Measurements from ENCODE around the gene TF. TPM values are rescaled to one million over a fixed set of nuclear protein-coding genes. Genes with fewer than 3 reads are reported as not detected.
"Not testable (repeated sequence)": the region's sequence is repeated elsewhere in the genome, so short reads cannot be mapped to it uniquely, and the experiment has no call there.

TF gene
- total and polyA plus RNA-seq, 10 of the 15 experiments (the other 5 are each of a cell fraction or from before 2014, with no cell fraction given), result under 0.01 to 8.9 (median 0.05) TPM; not detected in 1

DNA sequence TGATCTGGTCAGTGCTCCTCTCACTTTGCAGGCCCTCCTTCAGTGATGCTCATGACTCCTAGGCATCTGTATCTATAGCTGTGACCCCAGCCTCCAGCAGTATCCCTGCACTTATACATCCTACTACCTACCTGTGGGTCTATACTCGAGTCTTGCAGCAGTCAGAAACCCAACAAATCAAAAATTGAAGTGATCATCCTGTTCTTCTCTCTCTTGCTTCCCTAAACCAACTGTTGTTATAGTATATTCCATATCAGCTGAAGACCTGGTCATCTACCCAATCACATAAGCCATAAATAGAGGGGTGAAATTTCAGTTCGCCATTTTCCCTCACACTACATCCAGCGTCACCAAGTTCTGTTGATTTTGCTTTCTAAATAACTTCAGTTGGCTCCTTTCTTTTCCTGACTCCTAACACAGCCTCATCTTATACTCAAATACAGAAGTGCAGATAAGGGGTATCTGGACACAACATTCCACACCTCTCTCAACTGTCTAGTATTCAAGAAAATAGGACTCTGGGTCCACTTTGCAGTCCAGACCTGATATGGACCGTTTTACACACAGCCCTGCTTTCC is 33.5 kb downstream of the TF start:
- peaks cover 0 to 1% of the 10 kb centered on the region in 2 experiments; a peak in 1 of 4 replicates for H3K27me3 ChIP-seq (replicated peaks in 1 of 2; ENCODE audit: control insufficient read depth in 2 of 2, insufficient read depth in 2 of 2, low read length in 1 of 2)
- ChIA-PET SMC1A (ENCODE audit: uncharacterized antibody, unreplicated experiment) (no interaction called here), CTCF (interaction anchor here (1.7 kb wide), 1 partner anchor 38 kb away, joined by 3 read pairs; no protein-coding TSS in a partner anchor), POLR2A (no interaction called here), RAD21 (ENCODE audit: unreplicated experiment) (no interaction called here)
- no peaks in the 10 kb centered on the region for H3K4me1 ChIP-seq (ENCODE audit: control insufficient read depth, insufficient read depth, low read length)
- no peak overlapping the region for H3K9ac ChIP-seq (ENCODE audit: control insufficient read depth, insufficient read depth, low read length)
- no peak overlapping the region for H3K4me2 ChIP-seq (ENCODE audit: control insufficient read depth, insufficient read depth)
- intact Hi-C loops (cut with micrococcal nuclease; ENCODE audit: unreplicated experiment), result no loop called here
- in situ Hi-C loops (cut with MboI), result no loop called here
- no peak for TF ChIP-seq EP300 (IDR thresholded peaks at IDR 0.05; ENCODE audit: borderline replicate concordance in 1 of 2, control insufficient read depth in 1 of 2, low read depth in 2 of 2, low read length in 2 of 2)
- TF ChIP-seq CBX5 (IDR thresholded peaks at IDR 0.05; ENCODE audit: low read depth), result no peak
- TF ChIP-seq, protein P1, sequence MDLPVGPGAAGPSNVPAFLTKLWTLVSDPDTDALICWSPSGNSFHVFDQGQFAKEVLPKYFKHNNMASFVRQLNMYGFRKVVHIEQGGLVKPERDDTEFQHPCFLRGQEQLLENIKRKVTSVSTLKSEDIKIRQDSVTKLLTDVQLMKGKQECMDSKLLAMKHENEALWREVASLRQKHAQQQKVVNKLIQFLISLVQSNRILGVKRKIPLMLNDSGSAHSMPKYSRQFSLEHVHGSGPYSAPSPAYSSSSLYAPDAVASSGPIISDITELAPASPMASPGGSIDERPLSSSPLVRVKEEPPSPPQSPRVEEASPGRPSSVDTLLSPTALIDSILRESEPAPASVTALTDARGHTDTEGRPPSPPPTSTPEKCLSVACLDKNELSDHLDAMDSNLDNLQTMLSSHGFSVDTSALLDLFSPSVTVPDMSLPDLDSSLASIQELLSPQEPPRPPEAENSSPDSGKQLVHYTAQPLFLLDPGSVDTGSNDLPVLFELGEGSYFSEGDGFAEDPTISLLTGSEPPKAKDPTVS (IDR thresholded peaks at IDR 0.05; ENCODE audit: low read depth, low read length), result no peak
- no peak for TF ChIP-seq RAD21 (IDR thresholded peaks at IDR 0.05; ENCODE audit: insufficient read depth, low read depth, low read length)
- TF ChIP-seq SPI1 (IDR thresholded peaks at IDR 0.05; ENCODE audit: borderline replicate concordance, insufficient read depth, low read depth, low read length), result no peak
- no peak for TF ChIP-seq NBN (IDR thresholded peaks at IDR 0.05)
- no peak for TF ChIP-seq EZH2 (IDR thresholded peaks at IDR 0.05; ENCODE audit: borderline replicate concordance, control insufficient read depth, low read depth, low read length)
- no peak overlapping the region for H3K27ac ChIP-seq (ENCODE audit: control insufficient read depth, insufficient read depth)
- no TSS peak for BruUV-seq (replicated peaks)
- H3K79me2 ChIP-seq (ENCODE audit: control insufficient read depth, insufficient read depth, low read length), result no peaks in the 10 kb centered on the region
- H3K9me3 ChIP-seq (replicated peaks; ENCODE audit: control insufficient read depth, insufficient read depth, low read length), result no peaks in the 10 kb centered on the region
- H3K36me3 ChIP-seq (ENCODE audit: control insufficient read depth in 2 of 2, insufficient read depth in 2 of 2, low read length in 1 of 2), result no peaks in the 10 kb centered on the region
- H3K4me3 ChIP-seq, result no peak overlapping the region
- DNase-seq (ENCODE audit: low read depth, low spot score), result no peak
- H2AFZ ChIP-seq (ENCODE audit: control insufficient read depth, low read depth, low read length), result no peak overlapping the region
- no peaks in the 10 kb centered on the region for H4K20me1 ChIP-seq (ENCODE audit: control insufficient read depth, insufficient read depth)
- no peak for ATAC-seq
- 31% methylated on average over 4 of the region's 4 CpGs for WGBS (ENCODE audit: insufficient coverage, insufficient replicate concordance, low lambda C conversion rate, missing lambda C conversion rate)
- FAIRE-seq, result no peak

DNA sequence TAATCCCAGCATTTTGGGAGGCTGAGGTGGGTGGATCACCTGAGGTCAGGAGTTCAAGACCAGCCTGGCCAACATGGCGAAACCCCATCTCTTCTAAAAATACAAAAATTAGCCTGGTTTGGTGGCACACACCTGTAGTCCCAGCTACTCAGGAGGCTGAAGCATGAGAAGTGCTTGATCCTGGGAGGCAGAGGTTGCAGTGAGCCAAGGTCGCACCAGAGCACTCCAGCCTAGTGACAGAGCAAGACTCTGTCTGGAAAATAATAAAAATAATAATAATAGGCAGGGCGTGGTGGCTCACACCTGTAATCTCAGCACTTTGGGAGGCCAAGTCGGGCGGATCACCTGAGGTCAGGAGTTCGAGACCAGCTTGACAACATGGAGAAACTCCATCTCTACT is 34.6 kb downstream of the TF start:
- DNase-seq (ENCODE audit: low read depth, low spot score); in situ Hi-C loops (cut with MboI); ATAC-seq; H3K4me1 ChIP-seq (ENCODE audit: control insufficient read depth, insufficient read depth, low read length); H2AFZ ChIP-seq (ENCODE audit: control insufficient read depth, low read depth, low read length); FAIRE-seq; H3K4me3 ChIP-seq; POLR2A ChIA-PET; H3K79me2 ChIP-seq (ENCODE audit: control insufficient read depth, insufficient read depth, low read length); H3K4me2 ChIP-seq (ENCODE audit: control insufficient read depth, insufficient read depth); H3K36me3 ChIP-seq (ENCODE audit: control insufficient read depth in 2 of 2, insufficient read depth in 2 of 2, low read length in 1 of 2); intact Hi-C loops (cut with micrococcal nuclease; ENCODE audit: unreplicated experiment); BruUV-seq (replicated peaks); CTCF ChIA-PET; H3K27me3 ChIP-seq (replicated peaks in 1 of 2; ENCODE audit: control insufficient read depth in 2 of 2, insufficient read depth in 2 of 2, low read length in 1 of 2); H3K27ac ChIP-seq (ENCODE audit: control insufficient read depth, insufficient read depth); H3K9me3 ChIP-seq (replicated peaks; ENCODE audit: control insufficient read depth, insufficient read depth, low read length); H3K9ac ChIP-seq (ENCODE audit: control insufficient read depth, insufficient read depth, low read length); H4K20me1 ChIP-seq (ENCODE audit: control insufficient read depth, insufficient read depth): not testable (repeated sequence)
- ChIA-PET RAD21 (ENCODE audit: unreplicated experiment) (interaction anchor here (0.6 kb wide), 1 partner anchor 119 kb away, joined by 3 read pairs; the partner anchor contains the start of gene TOPBP1), SMC1A (ENCODE audit: uncharacterized antibody, unreplicated experiment) (interaction anchor here (0.8 kb wide), 1 partner anchor 18 kb away, joined by 3 read pairs; no protein-coding TSS in a partner anchor)
- 39% methylated on average over 6 of the region's 6 CpGs for WGBS (ENCODE audit: insufficient coverage, insufficient replicate concordance, low lambda C conversion rate, missing lambda C conversion rate)

Data from GM12878 (cell line).